ENCODE results near the gene WEE2.
"Not testable (repeated sequence)": the region's sequence is repeated elsewhere in the genome, so short reads cannot be mapped to it uniquely, and the experiment has no call there.

DNA sequence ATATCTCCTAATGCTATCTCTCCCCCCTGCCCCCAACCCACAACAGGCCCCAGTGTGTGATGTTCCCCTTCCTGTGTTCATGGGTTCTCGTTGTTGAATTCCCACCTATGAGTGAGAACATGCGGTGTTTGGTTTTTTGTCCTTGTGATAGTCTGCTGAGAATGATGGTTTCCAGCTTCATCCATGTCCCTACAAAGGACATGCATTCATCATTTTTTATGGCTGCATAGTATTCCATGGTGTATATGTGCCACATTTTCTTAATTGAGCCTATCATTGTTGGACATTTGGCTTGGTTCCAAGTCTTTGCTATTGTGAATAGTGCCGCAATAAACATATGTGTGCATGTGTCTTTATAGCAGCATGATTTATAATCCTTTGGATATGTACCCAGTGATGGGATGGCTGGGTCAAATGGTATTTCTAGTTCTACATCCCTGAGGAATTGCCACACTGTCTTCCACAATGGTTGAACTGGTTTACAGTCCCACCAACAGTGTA lies 62.0 kb downstream of the WEE2 start:
- TF ChIP-seq, protein P1, sequence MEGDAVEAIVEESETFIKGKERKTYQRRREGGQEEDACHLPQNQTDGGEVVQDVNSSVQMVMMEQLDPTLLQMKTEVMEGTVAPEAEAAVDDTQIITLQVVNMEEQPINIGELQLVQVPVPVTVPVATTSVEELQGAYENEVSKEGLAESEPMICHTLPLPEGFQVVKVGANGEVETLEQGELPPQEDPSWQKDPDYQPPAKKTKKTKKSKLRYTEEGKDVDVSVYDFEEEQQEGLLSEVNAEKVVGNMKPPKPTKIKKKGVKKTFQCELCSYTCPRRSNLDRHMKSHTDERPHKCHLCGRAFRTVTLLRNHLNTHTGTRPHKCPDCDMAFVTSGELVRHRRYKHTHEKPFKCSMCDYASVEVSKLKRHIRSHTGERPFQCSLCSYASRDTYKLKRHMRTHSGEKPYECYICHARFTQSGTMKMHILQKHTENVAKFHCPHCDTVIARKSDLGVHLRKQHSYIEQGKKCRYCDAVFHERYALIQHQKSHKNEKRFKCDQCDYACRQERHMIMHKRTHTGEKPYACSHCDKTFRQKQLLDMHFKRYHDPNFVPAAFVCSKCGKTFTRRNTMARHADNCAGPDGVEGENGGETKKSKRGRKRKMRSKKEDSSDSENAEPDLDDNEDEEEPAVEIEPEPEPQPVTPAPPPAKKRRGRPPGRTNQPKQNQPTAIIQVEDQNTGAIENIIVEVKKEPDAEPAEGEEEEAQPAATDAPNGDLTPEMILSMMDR (IDR thresholded peaks at IDR 0.05 in 8 of 11, conservative IDR thresholded peaks at IDR 0.05 in 3 of 11): not testable (repeated sequence)
- not testable (repeated sequence) for TF ChIP-seq POLR2A (IDR thresholded peaks at IDR 0.05)
